Right renal cortex interstitium (tissue), 3 donors: Measurements from ENCODE around the gene ZNF578. TPM values are rescaled to one million over a fixed set of nuclear protein-coding genes. Genes with fewer than 3 reads are reported as not detected.
"Not testable (repeated sequence)": the region's sequence is repeated elsewhere in the genome, so short reads cannot be mapped to it uniquely, and the experiment has no call there.

Experiments used
- DNase-seq, 3 donors: peaks; one replicate each; pipeline ENCODE4 v3.0.0-alpha.2; 2013; ENCODE audit warnings: low read depth in 3 of 3, low spot score in 2 of 3
- polyA plus RNA-seq, 3 donors: library from polyadenylated mRNA; unstranded; fragments of 120-200 nt; gene quantifications; one replicate each; pipeline ENCODE4 v1.2.1, GENCODE V29; 2013; ENCODE audit not compliant: insufficient read length in 3 of 3

The ZNF578 gene
- 1 to 10 TPM; 5.6 to 7.9 (median 6.8) TPM for polyA plus RNA-seq

DNA sequence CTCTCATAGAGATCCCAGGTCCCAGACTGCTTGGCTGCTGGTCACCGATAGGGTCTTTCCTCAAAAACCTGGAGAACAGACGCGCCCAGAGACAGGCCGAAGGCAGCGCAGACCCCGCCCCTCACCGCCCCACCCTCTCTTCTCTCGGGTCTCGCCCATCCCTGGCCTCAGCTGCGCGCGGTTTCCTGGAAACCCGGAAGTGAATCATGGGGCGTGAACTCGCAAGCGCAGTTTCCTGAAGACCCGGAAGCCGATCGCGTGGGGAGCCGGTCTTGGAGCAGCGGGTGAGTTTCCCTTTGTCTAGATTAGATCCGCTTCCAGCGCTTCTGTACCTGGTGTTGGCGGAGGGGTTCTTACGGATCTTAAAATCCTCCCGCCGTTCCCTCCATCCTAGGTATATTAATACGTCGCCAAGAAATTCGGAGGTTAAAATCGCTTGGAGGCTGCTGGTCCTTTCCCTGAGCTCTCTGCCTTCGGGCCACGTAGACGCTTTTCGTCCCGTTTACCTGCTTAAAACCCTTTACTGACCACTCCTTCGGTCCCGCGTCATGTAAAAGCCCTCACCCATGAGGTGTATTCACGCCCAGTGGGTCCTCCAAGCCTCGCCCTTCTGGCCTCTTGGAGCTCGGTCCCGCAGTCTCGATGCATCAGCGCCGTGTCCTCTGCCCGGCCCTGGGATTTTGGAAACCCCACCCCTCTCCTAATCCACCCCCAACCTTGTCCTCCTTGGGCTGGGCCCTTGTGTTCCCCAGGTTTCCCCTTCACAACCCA, at the start of gene ZNF578:
TSS of gene ZNF578 (plus strand) at position 230 of the 771 bp plus-strand sequence. CDS start 48,293 bp downstream, outside the sequence.
- peak; percentile 56 to 84 (median 68) for DNase-seq

- DNase-seq = no peak
Measured at GRCh38 chr19:52410276-52410675, 43.1 kb upstream of the ZNF578 start.

DNA sequence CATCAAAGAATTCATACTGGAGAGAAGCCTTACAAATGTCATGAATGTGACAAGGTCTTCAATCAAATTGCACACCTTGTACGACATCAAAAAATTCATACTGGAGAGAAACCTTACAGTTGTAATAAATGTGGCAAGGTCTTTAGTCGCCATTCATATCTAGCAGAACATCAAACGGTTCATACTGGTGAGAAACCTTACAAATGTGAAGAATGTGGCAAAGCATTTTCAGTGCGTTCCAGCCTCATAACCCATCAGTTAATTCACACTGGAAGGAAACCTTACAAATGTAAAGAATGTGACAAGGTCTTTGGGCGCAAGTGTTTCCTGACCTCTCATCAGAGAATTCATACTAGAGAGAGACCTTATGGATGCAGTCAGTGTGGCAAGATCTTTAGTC, 37.6 kb upstream of the ZNF578 start:
- no peak for DNase-seq

DNA sequence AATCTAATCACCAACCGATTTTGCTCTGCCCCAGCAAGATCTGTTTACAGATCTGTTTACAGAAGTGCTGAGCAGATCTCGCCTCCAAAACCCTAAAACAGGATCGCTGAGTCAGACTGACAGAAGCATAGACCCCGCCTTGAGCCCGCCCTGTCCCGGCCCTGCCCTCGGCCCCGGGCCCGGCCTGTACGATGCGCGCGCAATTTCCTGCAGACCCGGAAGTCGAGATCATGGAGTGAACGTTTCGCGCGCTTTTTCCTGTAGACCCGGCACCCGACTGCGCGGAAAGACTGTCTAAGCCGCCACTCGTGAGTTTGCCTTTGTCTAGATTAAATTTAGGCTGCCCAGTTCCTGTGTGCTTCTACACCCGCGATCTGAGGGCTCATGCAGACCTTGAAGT, 24.4 kb upstream of the ZNF578 start, which contains the start of gene ZNF534:
TSS of gene ZNF534 (plus strand) at position 212 of the 400 bp plus-strand sequence. CDS start 2,327 bp downstream, outside the sequence.
- no peak for DNase-seq

- DNase-seq = no peak
Measured at GRCh38 chr19:52442179-52442578, 11.2 kb upstream of the ZNF578 start.

DNA sequence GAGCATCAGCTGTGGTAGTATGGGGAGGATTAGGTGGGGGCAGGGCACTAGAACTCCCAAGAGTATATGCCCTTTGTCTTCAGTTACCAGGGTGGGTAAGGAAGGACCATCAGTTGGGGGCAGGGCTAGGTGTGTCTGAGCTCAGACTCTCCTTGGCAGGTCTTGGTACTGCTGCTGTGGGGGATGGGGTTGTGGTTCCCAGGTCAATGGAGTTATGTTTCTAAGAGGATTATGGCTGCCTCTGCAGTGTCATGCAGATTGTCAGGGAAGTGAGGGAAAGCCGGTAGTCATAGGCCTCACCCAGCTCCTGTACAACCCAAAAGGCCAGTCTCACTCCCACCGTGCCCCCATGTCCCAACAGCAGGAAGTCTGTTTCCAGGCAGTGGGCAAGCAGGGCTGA, 8.8 kb upstream of the ZNF578 start:
- no peak for DNase-seq

DNA sequence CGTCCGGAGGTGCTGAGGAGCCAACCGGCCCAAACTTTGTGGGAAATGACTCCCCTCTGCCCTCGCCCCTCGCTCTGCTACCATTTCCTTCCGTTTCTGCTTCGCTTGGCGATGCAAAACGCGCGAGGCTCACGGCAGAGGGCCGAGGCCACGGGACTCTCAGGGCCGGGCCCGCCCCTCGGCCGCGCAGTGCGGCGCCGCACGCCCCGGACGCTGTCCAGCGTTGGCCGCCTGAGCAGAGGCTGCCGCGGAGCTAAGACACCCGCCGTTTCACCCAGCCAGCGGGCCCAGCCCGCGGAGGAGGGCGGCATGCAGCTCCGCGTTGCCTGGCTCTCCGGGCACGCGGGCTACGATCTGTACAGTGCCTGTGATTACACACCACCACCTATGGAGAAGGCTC, 2.1 kb upstream of the ZNF578 start:
- no peak for DNase-seq

- no peak for DNase-seq
Measured at GRCh38 chr19:52464798-52465470, 11.6 kb downstream of the ZNF578 start.

DNA sequence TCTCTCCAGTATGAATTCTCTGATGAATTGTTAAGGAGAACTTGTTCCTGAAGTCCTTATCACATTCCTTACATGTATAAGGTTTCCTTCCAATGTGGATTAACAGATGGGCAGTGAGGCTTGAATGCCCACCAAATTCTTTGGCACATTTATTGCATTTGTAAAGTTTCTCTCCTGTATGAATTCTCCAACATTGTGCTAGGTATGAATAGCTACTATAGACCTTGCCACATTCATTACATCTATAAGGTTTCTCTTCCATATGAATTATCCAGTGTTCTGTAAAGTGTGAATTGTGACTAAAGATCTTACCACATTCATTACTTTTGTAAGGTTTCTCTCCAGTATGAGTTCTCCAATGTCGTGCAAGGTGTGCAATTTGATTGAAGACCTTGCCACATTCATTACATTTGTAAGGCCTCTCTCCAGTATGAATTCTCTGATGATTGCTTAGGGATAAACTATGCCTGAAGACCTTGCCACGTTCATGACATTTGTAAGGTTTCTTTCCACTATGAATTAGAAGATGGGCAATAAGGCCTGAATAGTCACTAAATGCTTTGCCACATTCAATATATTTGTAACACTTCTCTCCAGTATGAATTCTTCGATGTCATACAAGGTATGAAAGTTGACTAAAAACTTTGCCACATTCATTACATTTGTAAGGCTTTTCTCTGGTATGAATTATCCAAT, 20.4 kb downstream of the ZNF578 start:
- DNase-seq = no peak

- no peak for DNase-seq
Measured at GRCh38 chr19:52474351-52475127, 21.2 kb downstream of the ZNF578 start.

GRCh38 chr19:52484111-52484743, 30.9 kb downstream of the ZNF578 start:
- DNase-seq = not testable (repeated sequence)

DNA sequence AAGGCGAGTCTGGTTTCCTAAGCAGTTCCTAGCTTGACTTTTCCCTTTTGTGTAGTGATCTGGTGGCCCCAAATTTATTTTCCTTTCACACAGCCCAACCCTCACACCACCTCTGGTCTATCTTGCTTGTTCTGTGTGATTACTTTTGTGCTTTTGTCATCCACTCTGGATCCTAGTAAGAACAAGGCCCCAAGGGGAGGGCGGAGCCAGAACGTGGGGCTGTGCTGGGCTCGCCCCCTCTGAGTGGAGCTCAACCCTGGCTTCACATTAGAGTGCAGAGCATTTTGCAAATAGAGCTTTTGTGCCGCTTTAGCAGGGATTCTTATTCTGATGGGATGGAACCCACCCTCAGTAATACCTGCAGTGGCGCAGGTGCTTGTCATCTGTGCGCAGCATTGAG, 31.7 kb downstream of the ZNF578 start:
- DNase-seq = not testable (repeated sequence)

- DNase-seq = not testable (repeated sequence)
Measured at GRCh38 chr19:52485561-52486240, 32.3 kb downstream of the ZNF578 start.

GRCh38 chr19:52492201-52492993, 39.0 kb downstream of the ZNF578 start:
- DNase-seq = peak in 2 of 3 donors; percentile 15 to 23

- DNase-seq = peak in 2 of 3 donors; percentile 5 to 7
Measured at GRCh38 chr19:52492994-52493470, 39.7 kb downstream of the ZNF578 start.

DNA sequence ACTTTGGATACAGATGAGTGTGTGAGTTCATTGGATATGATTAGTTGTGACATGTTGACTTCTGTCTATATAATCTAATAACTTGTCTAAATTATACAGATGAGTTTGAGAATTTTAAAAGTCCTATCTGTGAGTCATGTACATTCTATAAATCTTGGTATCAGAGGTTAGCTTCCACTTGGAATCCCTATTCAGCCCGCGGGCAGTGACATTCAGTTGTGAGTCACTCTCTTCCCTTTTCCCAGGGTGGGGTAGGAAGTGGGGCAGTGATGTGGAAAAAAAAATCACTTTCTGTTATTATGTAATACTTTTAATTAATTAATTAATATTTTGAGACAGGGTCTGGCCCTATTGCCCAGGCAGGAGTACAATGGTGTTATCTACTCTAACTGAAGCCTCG, 41.2 kb downstream of the ZNF578 start:
- no peak for DNase-seq

DNA sequence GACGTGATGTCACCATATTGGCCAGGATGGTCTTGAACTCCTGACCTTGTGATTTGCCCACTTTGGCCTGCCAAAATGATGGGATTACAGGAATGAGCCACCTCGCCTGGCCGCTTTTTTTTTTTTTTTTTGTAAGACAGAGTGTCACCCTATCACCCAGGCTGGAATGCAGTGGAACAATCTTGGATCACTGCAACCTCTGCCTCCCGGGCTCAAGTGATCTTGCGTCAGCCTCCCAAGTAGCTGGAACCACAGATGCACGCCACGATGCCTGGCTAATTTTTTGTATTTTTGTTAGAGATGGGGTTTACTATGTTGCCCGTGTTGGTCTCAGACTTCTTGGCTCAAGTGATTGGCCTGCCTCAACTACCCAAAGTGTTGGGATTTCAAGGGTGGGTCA, 45.2 kb downstream of the ZNF578 start:
- DNase-seq = no peak

DNA sequence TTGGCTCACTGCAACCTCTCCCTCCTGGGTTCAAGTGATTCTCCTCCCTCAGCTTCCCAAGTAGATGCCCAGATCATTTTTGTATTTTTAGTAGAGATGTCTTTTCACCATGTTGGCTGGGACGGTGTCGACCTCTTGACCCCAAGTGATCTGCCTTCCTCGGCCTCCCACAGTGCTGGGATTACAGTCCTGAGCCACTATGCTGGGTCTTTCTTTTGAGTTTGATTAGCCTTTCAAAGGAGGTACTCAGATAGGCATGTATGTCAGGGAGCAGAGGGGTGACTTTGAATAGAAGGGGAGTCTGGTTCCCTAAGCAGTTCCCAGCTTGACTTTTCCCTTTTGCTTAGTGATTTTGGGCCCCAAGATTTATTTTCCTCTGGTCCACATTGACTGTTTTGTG, 47.1 kb downstream of the ZNF578 start:
- not testable (repeated sequence) for DNase-seq
